Endodermal cell (in vitro differentiated cells): ENCODE results near the gene RAB42. TPM values are rescaled to one million over a fixed set of nuclear protein-coding genes. Genes with fewer than 3 reads are reported as not detected.

ENCODE experiments used
- DNase-seq: peaks from one replicate; pipeline ENCODE4 v3.0.0-alpha.2; 2017
- H3K27ac ChIP-seq: 2 replicates; pipeline ENCODE4 v1.5.1; 2013; ENCODE audit warnings: mild to moderate bottlenecking, low read depth, low read length, moderate library complexity
- H3K27me3 ChIP-seq: 2 replicates; pipeline ENCODE4 v1.6.1; 2013; ENCODE audit warnings: mild to moderate bottlenecking, low read length, moderate library complexity; ENCODE audit not compliant: insufficient read depth, control insufficient read depth, poor library complexity, severe bottlenecking
- H3K36me3 ChIP-seq: 2 replicates; pipeline ENCODE4 v1.7.0; 2013; ENCODE audit warnings: mild to moderate bottlenecking, low read length, moderate library complexity; ENCODE audit not compliant: control insufficient read depth, insufficient read depth
- H3K4me1 ChIP-seq: one replicate; pipeline ENCODE4 v1.7.0; 2013; ENCODE audit warnings: low read length; ENCODE audit not compliant: control insufficient read depth, insufficient read depth
- H3K4me3 ChIP-seq: 2 replicates; pipeline ENCODE4 v1.5.1; 2013; ENCODE audit warnings: mild to moderate bottlenecking, low read length, moderate library complexity
- H3K9ac ChIP-seq: 2 replicates; pipeline ENCODE4 v1.6.1; 2013; ENCODE audit warnings: mild to moderate bottlenecking, low read length, moderate library complexity; ENCODE audit not compliant: poor library complexity, severe bottlenecking; ENCODE audit errors: extremely low read depth
- H3K9me3 ChIP-seq: 2 replicates; pipeline ENCODE4 v1.6.1; 2013; ENCODE audit warnings: mild to moderate bottlenecking, low read length, moderate library complexity; ENCODE audit not compliant: control insufficient read depth
- H3K27ac Mint-ChIP-seq: 2 replicates; pipeline ENCODE4 v1.8.0; 2020; ENCODE audit warnings: mixed read lengths
- H3K27me3 Mint-ChIP-seq: 2 replicates; pipeline ENCODE4 v1.8.0; 2021; ENCODE audit warnings: mild to moderate bottlenecking, mixed read lengths; ENCODE audit not compliant: insufficient read depth
- H3K36me3 Mint-ChIP-seq: 2 replicates; pipeline ENCODE4 v1.8.0; 2020; ENCODE audit warnings: low read depth, mixed read lengths
- H3K4me1 Mint-ChIP-seq: 2 replicates; pipeline ENCODE4 v1.8.0; 2020; ENCODE audit warnings: mixed read lengths
- H3K4me3 Mint-ChIP-seq: 2 replicates; pipeline ENCODE4 v1.8.0; 2020; ENCODE audit warnings: mild to moderate bottlenecking, moderate library complexity, mixed read lengths
- H3K9me3 Mint-ChIP-seq: 2 replicates; pipeline ENCODE4 v1.8.0; 2020; ENCODE audit warnings: mild to moderate bottlenecking, mixed read lengths
- WGBS, 2 experiments: methylation state at CpG; one replicate each; pipeline versions ENCODE4 v1.1.5 to v1.1.7; 2013; ENCODE audit warnings: missing lambda C conversion rate in 2 of 2, mixed read lengths in 1 of 2; ENCODE audit not compliant: insufficient coverage in 1 of 2, insufficient read length in 1 of 2; 5-methylcytosine and 5-hydroxymethylcytosine counted together
- total RNA-seq, 2 donors: library from RNA; stranded (reverse); fragmentation: NEBNext Ultra II Directional in 1 of 2; extraction: Animal tissue kit (Norgen Biotek cat#: 25700) in 1 of 2; gene quantifications; 2 replicates in 1 of 2; 3 replicates in 1 of 2; pipeline ENCODE4 v1.2.1, GENCODE V29; 2021
- TF ChIP-seq, protein P1 (sequence below): fragments of 200-600 bp; sonication (generic); conservative IDR thresholded peaks from 2 replicates; pipeline ENCODE4 v1.5.0; 2021; ENCODE audit warnings: antibody characterized with exemption, mild to moderate bottlenecking

Gene RAB42
- total RNA-seq, 2 donors from 2014 or later: 2.1 to 3.0 TPM

DNA sequence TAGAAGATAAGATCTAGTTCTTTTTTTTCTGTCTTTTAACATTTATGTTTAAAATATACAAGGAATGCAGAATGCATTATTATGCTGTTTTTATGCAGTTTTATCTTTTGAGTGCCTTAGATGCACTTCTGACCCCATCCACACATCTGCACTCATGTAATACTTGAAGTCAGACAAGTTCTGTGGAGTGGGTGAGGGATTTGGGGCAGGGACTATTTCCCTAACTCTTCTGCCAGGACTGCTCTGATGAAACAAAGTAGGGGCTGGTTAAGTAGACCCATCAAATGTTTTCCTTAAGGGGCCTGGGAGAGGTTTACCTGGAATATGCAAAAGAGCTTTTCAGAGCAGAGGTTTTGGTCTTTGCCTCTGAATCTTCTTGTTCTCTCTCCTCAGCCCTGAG is 27.8 kb upstream of the RAB42 start:
- Histone ChIP-seq H3K27me3 (no peaks in the 10 kb centered on the region), H3K27ac (no peak overlapping the region), H3K4me1 (no peaks in the 10 kb centered on the region), H3K9ac (no peak overlapping the region), H3K36me3 (peaks cover 74% of the 10 kb centered on the region), H3K9me3 (no peaks in the 10 kb centered on the region), H3K4me3 (no peak overlapping the region)
- no peak overlapping the region for H3K4me3 Mint-ChIP-seq
- H3K27me3 Mint-ChIP-seq: no peaks in the 10 kb centered on the region
- TF ChIP-seq, protein P1, sequence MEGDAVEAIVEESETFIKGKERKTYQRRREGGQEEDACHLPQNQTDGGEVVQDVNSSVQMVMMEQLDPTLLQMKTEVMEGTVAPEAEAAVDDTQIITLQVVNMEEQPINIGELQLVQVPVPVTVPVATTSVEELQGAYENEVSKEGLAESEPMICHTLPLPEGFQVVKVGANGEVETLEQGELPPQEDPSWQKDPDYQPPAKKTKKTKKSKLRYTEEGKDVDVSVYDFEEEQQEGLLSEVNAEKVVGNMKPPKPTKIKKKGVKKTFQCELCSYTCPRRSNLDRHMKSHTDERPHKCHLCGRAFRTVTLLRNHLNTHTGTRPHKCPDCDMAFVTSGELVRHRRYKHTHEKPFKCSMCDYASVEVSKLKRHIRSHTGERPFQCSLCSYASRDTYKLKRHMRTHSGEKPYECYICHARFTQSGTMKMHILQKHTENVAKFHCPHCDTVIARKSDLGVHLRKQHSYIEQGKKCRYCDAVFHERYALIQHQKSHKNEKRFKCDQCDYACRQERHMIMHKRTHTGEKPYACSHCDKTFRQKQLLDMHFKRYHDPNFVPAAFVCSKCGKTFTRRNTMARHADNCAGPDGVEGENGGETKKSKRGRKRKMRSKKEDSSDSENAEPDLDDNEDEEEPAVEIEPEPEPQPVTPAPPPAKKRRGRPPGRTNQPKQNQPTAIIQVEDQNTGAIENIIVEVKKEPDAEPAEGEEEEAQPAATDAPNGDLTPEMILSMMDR: no peak
- H3K27ac Mint-ChIP-seq: no peak overlapping the region
- peaks cover 76% of the 10 kb centered on the region for H3K36me3 Mint-ChIP-seq
- peaks cover 9% of the 10 kb centered on the region for H3K4me1 Mint-ChIP-seq
- H3K9me3 Mint-ChIP-seq: peaks cover 1% of the 10 kb centered on the region
- no peak for DNase-seq

DNA sequence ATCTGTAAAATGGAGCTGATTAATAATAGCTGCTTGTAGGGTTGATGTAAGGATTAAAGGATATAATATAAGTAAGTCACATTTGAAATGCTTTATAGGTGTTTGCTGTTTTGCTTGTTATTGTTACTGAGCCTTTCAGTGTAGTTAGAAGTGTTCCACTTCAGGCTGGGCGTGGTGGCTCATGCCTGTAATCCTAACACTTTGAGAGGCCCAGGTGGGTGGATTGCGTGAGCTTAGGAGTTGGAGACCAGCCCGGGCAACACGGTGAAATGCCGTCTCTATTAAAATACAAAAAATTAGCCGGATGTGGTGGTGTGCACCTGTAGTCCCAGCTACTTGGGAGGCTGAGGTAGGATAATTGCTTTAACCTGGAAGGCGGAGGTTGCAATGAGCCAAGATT is 27.0 kb upstream of the RAB42 start:
- no peaks in the 10 kb centered on the region for H3K9me3 ChIP-seq
- no peaks in the 10 kb centered on the region for H3K27me3 Mint-ChIP-seq
- TF ChIP-seq, protein P1: no peak
- no peak overlapping the region for H3K27ac ChIP-seq
- H3K27me3 ChIP-seq: no peaks in the 10 kb centered on the region
- no peaks in the 10 kb centered on the region for H3K4me1 ChIP-seq
- H3K9ac ChIP-seq: no peak overlapping the region
- no peak for DNase-seq
- 96 to 97% methylated on average over 6 to 7 of the region's 7 CpGs for WGBS, 2 experiments
- peaks cover 67% of the 10 kb centered on the region for H3K36me3 ChIP-seq
- no peak overlapping the region for H3K27ac Mint-ChIP-seq
- peaks cover 1% of the 10 kb centered on the region for H3K9me3 Mint-ChIP-seq
- no peak overlapping the region for H3K4me3 ChIP-seq
- H3K36me3 Mint-ChIP-seq: peaks cover 69% of the 10 kb centered on the region
- H3K4me3 Mint-ChIP-seq: no peak overlapping the region
- peaks cover 9% of the 10 kb centered on the region for H3K4me1 Mint-ChIP-seq

DNA sequence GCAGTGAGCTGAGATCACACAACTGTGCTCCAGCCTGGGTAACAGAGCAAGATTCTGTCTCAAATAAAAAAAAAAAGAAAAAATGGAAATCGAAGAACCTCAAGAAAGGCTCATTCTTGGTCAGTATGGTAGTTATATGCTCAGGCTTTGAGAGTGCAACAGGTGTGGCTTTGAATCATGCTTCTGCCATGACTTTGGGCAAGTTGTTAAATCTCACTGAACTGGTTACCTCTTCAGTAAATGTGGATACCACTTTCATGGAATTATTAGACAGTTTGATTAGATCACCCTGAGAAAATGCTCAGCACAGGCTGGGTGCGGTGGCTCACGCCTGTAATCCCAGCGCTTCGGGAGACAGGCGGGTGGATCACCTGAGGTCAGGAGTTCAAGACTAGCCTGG is 26.3 kb upstream of the RAB42 start:
- Mint-ChIP-seq H3K4me1 (peaks cover 2% of the 10 kb centered on the region), H3K36me3 (peaks cover 69% of the 10 kb centered on the region), H3K27me3 (no peaks in the 10 kb centered on the region), H3K27ac (no peak overlapping the region), H3K4me3 (no peak overlapping the region), H3K9me3 (peaks cover 1% of the 10 kb centered on the region)
- no peak for DNase-seq
- Histone ChIP-seq H3K9ac (no peak overlapping the region), H3K4me1 (no peaks in the 10 kb centered on the region), H3K9me3 (no peaks in the 10 kb centered on the region), H3K36me3 (peaks cover 62% of the 10 kb centered on the region), H3K4me3 (no peak overlapping the region), H3K27me3 (no peaks in the 10 kb centered on the region), H3K27ac (no peak overlapping the region)
- TF ChIP-seq, protein P1: no peak
- 93 to 97% methylated on average over 4 to 6 of the region's 6 CpGs for WGBS, 2 experiments
